WERI-Rb-1 (cell line): Measurements from ENCODE around the gene ERGIC2.
"Not testable (repeated sequence)": the region's sequence is repeated elsewhere in the genome, so short reads cannot be mapped to it uniquely, and the experiment has no call there.

Source experiments
- DNase-seq: peaks from one replicate; pipeline ENCODE4 v3.0.0-alpha.2; 2020
- H3K27ac ChIP-seq: fragments of 250-450 bp; sonication (Bioruptor Pico); 2 replicates; pipeline ENCODE4 v1.5.1; 2020; ENCODE audit warnings: mild to moderate bottlenecking, moderate library complexity
- H3K27me3 ChIP-seq: fragments of 250-450 bp; sonication (Bioruptor Pico); 2 replicates; pipeline ENCODE4 v1.5.1; 2021; ENCODE audit warnings: mild to moderate bottlenecking, low read depth, moderate library complexity; ENCODE audit not compliant: insufficient read depth, severe bottlenecking
- H3K36me3 ChIP-seq: fragments of 250-450 bp; sonication (Bioruptor Pico); 2 replicates; pipeline ENCODE4 v1.5.1; 2020; ENCODE audit warnings: mild to moderate bottlenecking, moderate library complexity
- H3K4me3 ChIP-seq: 2 replicates; pipeline ENCODE4 v1.5.1; 2011; ENCODE audit warnings: low read depth, mild to moderate bottlenecking, control low read depth, low read length
- H3K9me3 ChIP-seq: fragments of 250-450 bp; sonication (Bioruptor Pico); 2 replicates; pipeline ENCODE4 v1.5.1; 2021; ENCODE audit warnings: mild to moderate bottlenecking, moderate library complexity; ENCODE audit not compliant: severe bottlenecking
- CTCF ChIP-seq: IDR thresholded peaks from 2 replicates; pipeline ENCODE4 v1.5.1; 2011; ENCODE audit warnings: low read depth, mild to moderate bottlenecking, control low read depth, inconsistent platforms, low read length

The ERGIC2 gene

GRCh38 chr12:29403991-29404390 is 23.0 kb upstream of the ERGIC2 start:
- no peaks in the 10 kb centered on the region for H3K27me3 ChIP-seq
- no peak for TF ChIP-seq CTCF
- no peaks in the 10 kb centered on the region for H3K9me3 ChIP-seq
- H3K4me3 ChIP-seq = no peak overlapping the region
- no peak overlapping the region for H3K27ac ChIP-seq
- no peak for DNase-seq
- no peaks in the 10 kb centered on the region for H3K36me3 ChIP-seq

- H3K36me3 ChIP-seq = no peaks in the 10 kb centered on the region
- no peak overlapping the region for H3K27ac ChIP-seq
- no peak overlapping the region for H3K4me3 ChIP-seq
- H3K9me3 ChIP-seq = no peaks in the 10 kb centered on the region
- TF ChIP-seq CTCF = no peak
- no peak for DNase-seq
- H3K27me3 ChIP-seq = no peaks in the 10 kb centered on the region
Observed at GRCh38 chr12:29402437-29402836, 21.5 kb upstream of the ERGIC2 start.

GRCh38 chr12:29398495-29398894 is 17.5 kb upstream of the ERGIC2 start:
- Histone ChIP-seq H3K36me3 (no peaks in the 10 kb centered on the region), H3K4me3 (no peak overlapping the region), H3K9me3 (no peaks in the 10 kb centered on the region), H3K27ac (no peak overlapping the region), H3K27me3 (no peaks in the 10 kb centered on the region)
- DNase-seq = no peak
- TF ChIP-seq CTCF = no peak

GRCh38 chr12:29396774-29397173 is 15.8 kb upstream of the ERGIC2 start:
- Histone ChIP-seq H3K4me3 (no peak overlapping the region), H3K27ac (no peak overlapping the region), H3K36me3 (no peaks in the 10 kb centered on the region), H3K27me3 (no peaks in the 10 kb centered on the region), H3K9me3 (no peaks in the 10 kb centered on the region)
- no peak for DNase-seq
- no peak for TF ChIP-seq CTCF

GRCh38 chr12:29395356-29395755 is 14.4 kb upstream of the ERGIC2 start:
- Histone ChIP-seq H3K27me3 (no peaks in the 10 kb centered on the region), H3K4me3 (no peak overlapping the region), H3K27ac (no peak overlapping the region), H3K9me3 (no peaks in the 10 kb centered on the region), H3K36me3 (no peaks in the 10 kb centered on the region)
- no peak for DNase-seq
- TF ChIP-seq CTCF = no peak

- DNase-seq, H3K27ac ChIP-seq, H3K36me3 ChIP-seq, H3K4me3 ChIP-seq, H3K9me3 ChIP-seq, H3K27me3 ChIP-seq: not testable (repeated sequence)
Observed at GRCh38 chr12:29390419-29390818, 9.4 kb upstream of the ERGIC2 start.
